ENCODE measurements around the gene INHBC.

The INHBC gene, protein sequence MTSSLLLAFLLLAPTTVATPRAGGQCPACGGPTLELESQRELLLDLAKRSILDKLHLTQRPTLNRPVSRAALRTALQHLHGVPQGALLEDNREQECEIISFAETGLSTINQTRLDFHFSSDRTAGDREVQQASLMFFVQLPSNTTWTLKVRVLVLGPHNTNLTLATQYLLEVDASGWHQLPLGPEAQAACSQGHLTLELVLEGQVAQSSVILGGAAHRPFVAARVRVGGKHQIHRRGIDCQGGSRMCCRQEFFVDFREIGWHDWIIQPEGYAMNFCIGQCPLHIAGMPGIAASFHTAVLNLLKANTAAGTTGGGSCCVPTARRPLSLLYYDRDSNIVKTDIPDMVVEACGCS

DNA sequence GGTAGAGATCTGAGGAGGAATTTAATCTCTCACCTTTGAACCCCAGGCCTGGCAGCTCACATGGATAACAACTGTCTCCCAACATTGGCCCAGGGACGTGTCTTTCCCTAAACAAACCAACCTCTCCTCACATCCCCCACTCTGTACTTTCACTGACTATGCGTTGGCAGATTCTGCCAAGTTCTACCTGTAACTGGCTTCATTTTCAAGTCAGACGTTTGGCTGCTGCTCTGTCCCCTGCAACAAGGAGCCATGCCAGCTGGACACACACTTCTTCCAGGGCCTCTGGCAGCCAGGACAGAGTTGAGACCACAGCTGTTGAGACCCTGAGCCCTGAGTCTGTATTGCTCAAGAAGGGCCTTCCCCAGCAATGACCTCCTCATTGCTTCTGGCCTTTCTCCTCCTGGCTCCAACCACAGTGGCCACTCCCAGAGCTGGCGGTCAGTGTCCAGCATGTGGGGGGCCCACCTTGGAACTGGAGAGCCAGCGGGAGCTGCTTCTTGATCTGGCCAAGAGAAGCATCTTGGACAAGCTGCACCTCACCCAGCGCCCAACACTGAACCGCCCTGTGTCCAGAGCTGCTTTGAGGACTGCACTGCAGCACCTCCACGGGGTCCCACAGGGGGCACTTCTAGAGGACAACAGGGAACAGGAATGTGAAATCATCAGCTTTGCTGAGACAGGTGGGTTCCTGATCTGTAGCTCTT, at the start of gene INHBC:
Gene INHBC, plus strand, starts transcription at position 268 of the 707 bp plus-strand sequence. Its CDS starts 103 bp downstream, at position 371.
- no peaks in the 10 kb centered on the region for H3K9me3 ChIP-seq (ENCODE audit: insufficient read depth, low read length)
- H3K79me2 ChIP-seq (ENCODE audit: low read length) = peaks cover 8% of the 10 kb centered on the region
- H3K4me3 ChIP-seq (ENCODE audit: low read length) = no peak within 1 kb of the TSS
- no peaks in the 10 kb centered on the region for H4K20me1 ChIP-seq (ENCODE audit: insufficient read depth, low read length)
- H2AFZ ChIP-seq (ENCODE audit: low read depth, low read length) = no peak within 1 kb of the TSS
- H3K27me3 ChIP-seq (ENCODE audit: low read depth, low read length) = no peaks in the 10 kb centered on the region
- no peaks in the 10 kb centered on the region for H3K36me3 ChIP-seq (replicated peaks; ENCODE audit: low read depth, low read length)
- H3K4me1 ChIP-seq (ENCODE audit: low read length) = peaks cover 7% of the 10 kb centered on the region
- no peak within 1 kb of the TSS for H3K4me2 ChIP-seq (ENCODE audit: low read length)
- TF ChIP-seq, protein P1, sequence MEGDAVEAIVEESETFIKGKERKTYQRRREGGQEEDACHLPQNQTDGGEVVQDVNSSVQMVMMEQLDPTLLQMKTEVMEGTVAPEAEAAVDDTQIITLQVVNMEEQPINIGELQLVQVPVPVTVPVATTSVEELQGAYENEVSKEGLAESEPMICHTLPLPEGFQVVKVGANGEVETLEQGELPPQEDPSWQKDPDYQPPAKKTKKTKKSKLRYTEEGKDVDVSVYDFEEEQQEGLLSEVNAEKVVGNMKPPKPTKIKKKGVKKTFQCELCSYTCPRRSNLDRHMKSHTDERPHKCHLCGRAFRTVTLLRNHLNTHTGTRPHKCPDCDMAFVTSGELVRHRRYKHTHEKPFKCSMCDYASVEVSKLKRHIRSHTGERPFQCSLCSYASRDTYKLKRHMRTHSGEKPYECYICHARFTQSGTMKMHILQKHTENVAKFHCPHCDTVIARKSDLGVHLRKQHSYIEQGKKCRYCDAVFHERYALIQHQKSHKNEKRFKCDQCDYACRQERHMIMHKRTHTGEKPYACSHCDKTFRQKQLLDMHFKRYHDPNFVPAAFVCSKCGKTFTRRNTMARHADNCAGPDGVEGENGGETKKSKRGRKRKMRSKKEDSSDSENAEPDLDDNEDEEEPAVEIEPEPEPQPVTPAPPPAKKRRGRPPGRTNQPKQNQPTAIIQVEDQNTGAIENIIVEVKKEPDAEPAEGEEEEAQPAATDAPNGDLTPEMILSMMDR (IDR thresholded peaks at IDR 0.05; ENCODE audit: low read depth, low read length) = no peak
- no peak for TF ChIP-seq EZH2phosphoT487 (IDR thresholded peaks at IDR 0.05; ENCODE audit: low read depth)
- no peak within 1 kb of the TSS for H3K9ac ChIP-seq (ENCODE audit: low read length)
- H3K27ac ChIP-seq (ENCODE audit: low read length) = no peak within 1 kb of the TSS

DNA sequence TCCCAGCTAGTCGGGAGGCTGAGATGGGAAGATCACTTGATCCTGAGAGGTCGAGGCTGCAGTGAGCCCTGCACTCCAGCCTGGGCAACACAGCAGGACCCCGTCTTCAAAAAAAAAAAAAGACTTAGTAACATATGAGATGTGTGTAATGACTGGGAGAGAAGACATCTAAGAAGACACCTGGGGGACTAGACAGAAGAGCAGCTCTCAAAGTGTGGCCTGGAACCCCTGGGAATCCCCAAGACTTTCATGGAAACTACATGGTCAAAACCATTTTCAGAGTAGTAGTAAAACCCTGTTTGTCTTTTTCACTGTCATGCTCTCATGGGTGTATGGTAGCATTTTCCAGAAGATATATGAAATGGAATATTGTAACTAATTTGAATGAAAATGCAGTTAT, 49.0 kb upstream of the INHBC start:
- Histone ChIP-seq H3K27me3 (ENCODE audit: low read depth, low read length) (no peaks in the 10 kb centered on the region), H3K36me3 (replicated peaks; ENCODE audit: low read depth, low read length) (no peaks in the 10 kb centered on the region), H4K20me1 (ENCODE audit: insufficient read depth, low read length) (no peaks in the 10 kb centered on the region), H3K27ac (ENCODE audit: low read length) (no peak overlapping the region), H3K9ac (ENCODE audit: low read length) (no peak overlapping the region), H3K4me2 (ENCODE audit: low read length) (no peak overlapping the region), H3K4me1 (ENCODE audit: low read length) (no peaks in the 10 kb centered on the region), H3K9me3 (ENCODE audit: insufficient read depth, low read length) (no peaks in the 10 kb centered on the region), H3K4me3 (ENCODE audit: low read length) (no peak overlapping the region), H2AFZ (ENCODE audit: low read depth, low read length) (no peak overlapping the region), H3K79me2 (ENCODE audit: low read length) (no peaks in the 10 kb centered on the region)
- no peak for TF ChIP-seq EZH2phosphoT487 (IDR thresholded peaks at IDR 0.05; ENCODE audit: low read depth)
- TF ChIP-seq, protein P1 (IDR thresholded peaks at IDR 0.05; ENCODE audit: low read depth, low read length) = no peak

DNA sequence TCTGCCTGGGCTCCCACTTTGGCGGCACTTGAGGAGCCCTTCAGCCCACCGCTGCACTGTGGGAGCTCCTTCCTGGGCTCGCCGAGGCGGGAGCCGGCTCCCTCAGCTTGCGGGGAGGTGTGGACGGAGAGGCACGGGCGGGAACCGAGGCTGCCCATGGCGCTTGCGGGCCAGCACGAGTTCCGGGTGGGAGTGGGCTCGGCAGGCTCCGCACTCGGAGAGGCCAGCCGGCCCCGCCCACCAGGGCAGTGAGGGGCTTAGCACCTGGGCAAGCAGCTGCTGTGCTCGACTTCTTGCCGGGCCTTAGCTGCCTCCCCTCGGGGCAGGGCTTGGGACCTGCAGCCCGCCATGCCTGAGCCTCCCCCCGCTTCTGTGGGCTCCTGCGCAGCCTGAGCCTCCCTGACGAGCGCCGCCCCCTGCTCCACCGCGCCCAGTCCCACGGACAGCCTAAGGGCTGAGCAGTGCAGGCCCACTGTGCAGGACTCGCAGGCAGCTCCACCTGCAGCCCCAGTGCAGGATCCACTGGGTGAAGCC, 48.3 kb upstream of the INHBC start:
- Histone ChIP-seq H3K27me3 (ENCODE audit: low read depth, low read length) (no peaks in the 10 kb centered on the region), H3K9me3 (ENCODE audit: insufficient read depth, low read length) (no peaks in the 10 kb centered on the region), H3K36me3 (replicated peaks; ENCODE audit: low read depth, low read length) (no peaks in the 10 kb centered on the region), H3K9ac (ENCODE audit: low read length) (no peak overlapping the region), H3K4me3 (ENCODE audit: low read length) (no peak overlapping the region), H3K27ac (ENCODE audit: low read length) (no peak overlapping the region), H3K4me1 (ENCODE audit: low read length) (no peaks in the 10 kb centered on the region), H2AFZ (ENCODE audit: low read depth, low read length) (no peak overlapping the region), H4K20me1 (ENCODE audit: insufficient read depth, low read length) (no peaks in the 10 kb centered on the region), H3K79me2 (ENCODE audit: low read length) (no peaks in the 10 kb centered on the region), H3K4me2 (ENCODE audit: low read length) (no peak overlapping the region)
- TF ChIP-seq EZH2phosphoT487 (IDR thresholded peaks at IDR 0.05; ENCODE audit: low read depth) = no peak
- TF ChIP-seq, protein P1 (IDR thresholded peaks at IDR 0.05; ENCODE audit: low read depth, low read length) = no peak

GRCh38 chr12:57388425-57388824, 46.2 kb upstream of the INHBC start:
- H3K9ac ChIP-seq (ENCODE audit: low read length) = no peak overlapping the region
- H3K4me1 ChIP-seq (ENCODE audit: low read length) = no peaks in the 10 kb centered on the region
- TF ChIP-seq, protein P1 (IDR thresholded peaks at IDR 0.05; ENCODE audit: low read depth, low read length) = no peak
- TF ChIP-seq EZH2phosphoT487 (IDR thresholded peaks at IDR 0.05; ENCODE audit: low read depth) = no peak
- H3K27me3 ChIP-seq (ENCODE audit: low read depth, low read length) = no peaks in the 10 kb centered on the region
- no peaks in the 10 kb centered on the region for H4K20me1 ChIP-seq (ENCODE audit: insufficient read depth, low read length)
- H3K9me3 ChIP-seq (ENCODE audit: insufficient read depth, low read length) = no peaks in the 10 kb centered on the region
- no peak overlapping the region for H3K27ac ChIP-seq (ENCODE audit: low read length)
- no peaks in the 10 kb centered on the region for H3K36me3 ChIP-seq (replicated peaks; ENCODE audit: low read depth, low read length)
- H3K4me2 ChIP-seq (ENCODE audit: low read length) = no peak overlapping the region
- H2AFZ ChIP-seq (ENCODE audit: low read depth, low read length) = no peak overlapping the region
- no peak overlapping the region for H3K4me3 ChIP-seq (ENCODE audit: low read length)
- H3K79me2 ChIP-seq (ENCODE audit: low read length) = no peaks in the 10 kb centered on the region
